Natural killer cell (primary cell): ENCODE measurements around the gene MED12L. TPM values are rescaled to one million over a fixed set of nuclear protein-coding genes. Genes with fewer than 3 reads are reported as not detected.

Experiments
- ATAC-seq, 3 donors: fragments of 150-1000 bp in 2 of 3; fragments of 200-7000 bp in 1 of 3; cut with Tn5 transposase; 1 replicate in 1 of 3; 2 replicates in 2 of 3; pipeline ENCODE4 v1.10.0; 2021; ENCODE audit warnings: mild to moderate bottlenecking in 2 of 3, moderate library complexity in 2 of 3
- DNase-seq, 2 donors: peaks; one replicate each; pipeline versions ENCODE4 v3.0.0 to v3.0.0-alpha.2; 2013 to 2021; ENCODE audit warnings: mixed read lengths in 1 of 2
- H3K27ac ChIP-seq: one replicate; pipeline ENCODE4 v1.5.1; 2013; ENCODE audit warnings: mild to moderate bottlenecking, low read length
- H3K27me3 ChIP-seq: one replicate; pipeline ENCODE4 v1.6.1; 2013; ENCODE audit warnings: low read length; ENCODE audit not compliant: control insufficient read depth, insufficient read depth
- H3K36me3 ChIP-seq: one replicate; pipeline ENCODE4 v1.6.1; 2013; ENCODE audit warnings: low read length; ENCODE audit not compliant: control insufficient read depth, insufficient read depth
- H3K4me1 ChIP-seq: one replicate; pipeline ENCODE4 v1.6.1; 2013; ENCODE audit warnings: low read length; ENCODE audit not compliant: control insufficient read depth, insufficient read depth
- H3K4me3 ChIP-seq: one replicate; pipeline ENCODE4 v1.5.1; 2013; ENCODE audit warnings: low read length
- H3K9me3 ChIP-seq: one replicate; pipeline ENCODE4 v1.6.1; 2013; ENCODE audit warnings: low read length; ENCODE audit not compliant: control insufficient read depth, insufficient read depth
- H3K27ac Mint-ChIP-seq, 2 donors: one replicate each; pipeline ENCODE4 v1.8.0; 2022; ENCODE audit warnings: mild to moderate bottlenecking in 2 of 2, mixed read lengths in 2 of 2, moderate library complexity in 1 of 2
- H3K27me3 Mint-ChIP-seq, 2 donors: one replicate each; pipeline ENCODE4 v1.8.0; 2022; ENCODE audit warnings: low read depth in 2 of 2, mixed read lengths in 2 of 2
- H3K36me3 Mint-ChIP-seq: one replicate; pipeline ENCODE4 v1.8.0; 2022; ENCODE audit warnings: mixed read lengths
- H3K4me1 Mint-ChIP-seq, 2 donors: one replicate each; pipeline ENCODE4 v1.8.0; 2022; ENCODE audit warnings: mixed read lengths in 2 of 2
- H3K4me3 Mint-ChIP-seq: one replicate; pipeline ENCODE4 v1.8.0; 2022; ENCODE audit warnings: mild to moderate bottlenecking, moderate library complexity, mixed read lengths
- H3K9me3 Mint-ChIP-seq, 2 donors: one replicate each; pipeline ENCODE4 v1.8.0; 2022; ENCODE audit warnings: mixed read lengths in 2 of 2
- CTCF ChIP-seq: fragments of 200-600 bp; IDR thresholded peaks from one replicate; pipeline ENCODE4 v1.8.0; 2022; ENCODE audit warnings: antibody characterized with exemption
- WGBS: methylation state at CpG from one replicate; pipeline ENCODE4 v1.1.7; 2013; ENCODE audit warnings: missing lambda C conversion rate; ENCODE audit not compliant: insufficient coverage; 5-methylcytosine and 5-hydroxymethylcytosine counted together
- intact Hi-C: fragments of 100-400 bp; cut with micrococcal nuclease; formaldehyde crosslinking; loops from one replicate; pipeline ENCODE4 v1.14.2; 2022
- total RNA-seq, 4 donors: library from RNA; stranded (reverse); fragments of 120-200 nt in 1 of 4; gene quantifications; one replicate each; pipeline versions ENCODE4 v1.2.3 to v1.2.4, GENCODE V29; 2013 to 2022

The MED12L gene
- total RNA-seq, 3 donors from 2014 or later (not counting 1 experiment from before 2014, with no cell fraction given): 3.0 to 6.5 (median 3.0) TPM

DNA sequence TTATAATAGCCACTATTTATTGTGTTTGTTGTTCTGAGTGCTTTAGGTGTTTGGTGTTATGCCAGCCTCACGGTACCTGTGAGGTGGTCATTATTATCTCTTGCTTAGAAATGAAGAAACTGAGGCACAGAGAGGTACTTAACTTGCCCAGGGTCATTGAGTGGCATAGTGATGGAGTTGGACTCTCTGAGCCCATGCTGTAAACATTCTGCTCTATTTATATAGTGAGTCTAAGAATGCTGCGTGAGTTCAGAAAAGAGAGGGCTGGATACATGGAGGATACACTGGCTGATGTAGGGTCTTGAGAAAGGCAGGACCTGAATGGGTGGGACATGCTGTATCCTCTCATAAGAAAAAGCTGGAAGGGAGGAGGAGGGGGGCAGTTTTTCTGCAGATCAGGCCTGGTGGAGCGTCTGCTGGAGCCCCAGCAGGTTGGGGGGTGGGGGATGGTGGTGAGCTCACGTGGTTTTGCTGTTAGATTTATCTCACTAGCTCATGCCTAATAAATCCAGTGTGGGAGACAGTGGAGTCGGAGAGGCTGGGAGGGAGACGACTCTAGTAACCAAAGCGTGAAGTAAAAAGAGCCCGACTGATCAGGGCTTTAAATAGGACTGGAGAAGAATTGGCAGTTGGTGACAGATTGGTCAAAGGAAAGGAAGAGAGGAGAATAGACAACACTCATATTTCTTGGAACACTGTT is 16.0 kb downstream of the MED12L start:
- intact Hi-C loops: no loop called here
- DNase-seq (no peak), ATAC-seq (no peak)
- Histone ChIP-seq H3K4me1 (no peaks in the 10 kb centered on the region), H3K36me3 (no peaks in the 10 kb centered on the region), H3K9me3 (no peaks in the 10 kb centered on the region), H3K4me3 (no peak overlapping the region), H3K27me3 (no peaks in the 10 kb centered on the region), H3K27ac (no peak overlapping the region)
- Mint-ChIP-seq H3K27ac (no peak overlapping the region), H3K36me3 (no peaks in the 10 kb centered on the region), H3K4me1 (no peaks in the 10 kb centered on the region), H3K27me3 (peaks cover 8 to 14% of the 10 kb centered on the region in 2 donors), H3K4me3 (no peak overlapping the region), H3K9me3 (no peaks in the 10 kb centered on the region)
- no peak for TF ChIP-seq CTCF
- 58% methylated on average over 8 of the region's 8 CpGs for WGBS

- no peak for DNase-seq
- Mint-ChIP-seq H3K27me3 (peaks cover 0 to 4% of the 10 kb centered on the region in 2 donors), H3K4me3 (no peak overlapping the region), H3K27ac (no peak overlapping the region), H3K4me1 (peaks cover 0 to 4% of the 10 kb centered on the region in 2 donors), H3K9me3 (no peaks in the 10 kb centered on the region), H3K36me3 (no peaks in the 10 kb centered on the region)
- H3K27me3 ChIP-seq: no peaks in the 10 kb centered on the region
- H3K4me1 ChIP-seq: no peaks in the 10 kb centered on the region
- H3K4me3 ChIP-seq: no peak overlapping the region
- H3K9me3 ChIP-seq: no peaks in the 10 kb centered on the region
- H3K36me3 ChIP-seq: no peaks in the 10 kb centered on the region
- no peak overlapping the region for H3K27ac ChIP-seq
- ATAC-seq: no peak
- TF ChIP-seq CTCF: no peak
- WGBS: 68% methylated on average over 2 of the region's 2 CpGs
- intact Hi-C loops: no loop called here
These were observed 20.8 kb downstream of the MED12L start for GRCh38 chr3:151106311-151106710.

DNA sequence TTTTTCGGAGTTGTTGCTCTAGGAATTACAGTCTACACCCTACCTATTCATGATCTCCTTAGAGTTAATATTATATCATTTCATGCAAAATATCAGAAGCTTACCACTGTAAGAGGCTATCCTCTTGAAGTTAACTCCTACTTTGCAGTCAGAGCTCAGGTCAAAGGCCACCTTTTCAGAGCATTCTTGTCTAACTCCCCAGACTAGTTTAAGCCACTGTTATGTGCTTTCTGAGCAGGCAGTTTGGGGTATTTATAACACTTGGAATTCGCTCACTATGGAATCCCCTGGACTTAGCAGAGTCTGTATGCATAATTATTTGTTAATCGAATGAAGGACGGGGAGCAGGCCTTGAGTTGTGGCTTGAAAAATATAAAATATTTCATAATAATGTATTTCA is 21.7 kb downstream of the MED12L start:
- Histone ChIP-seq H3K9me3 (no peaks in the 10 kb centered on the region), H3K4me1 (no peaks in the 10 kb centered on the region), H3K36me3 (no peaks in the 10 kb centered on the region), H3K27ac (no peak overlapping the region), H3K4me3 (no peak overlapping the region), H3K27me3 (no peaks in the 10 kb centered on the region)
- TF ChIP-seq CTCF: no peak
- no peaks in the 10 kb centered on the region for H3K9me3 Mint-ChIP-seq
- 91% methylated on average over 3 of the region's 4 CpGs for WGBS
- H3K27ac Mint-ChIP-seq: no peak overlapping the region
- no peak overlapping the region for H3K4me3 Mint-ChIP-seq
- ATAC-seq (no peak), DNase-seq (no peak)
- intact Hi-C loops: no loop called here
- no peaks in the 10 kb centered on the region for H3K27me3 Mint-ChIP-seq
- no peaks in the 10 kb centered on the region for H3K36me3 Mint-ChIP-seq
- H3K4me1 Mint-ChIP-seq: peaks cover 0 to 4% of the 10 kb centered on the region in 2 donors

GRCh38 chr3:151107701-151108100 is 22.2 kb downstream of the MED12L start:
- no peak for DNase-seq
- H3K4me1 Mint-ChIP-seq: peaks cover 0 to 4% of the 10 kb centered on the region in 2 donors
- no peaks in the 10 kb centered on the region for H3K9me3 Mint-ChIP-seq
- 90% methylated on average over 5 of the region's 5 CpGs for WGBS
- no peak overlapping the region for H3K4me3 Mint-ChIP-seq
- H3K27ac Mint-ChIP-seq: no peak overlapping the region
- Histone ChIP-seq H3K27me3 (no peaks in the 10 kb centered on the region), H3K36me3 (no peaks in the 10 kb centered on the region), H3K9me3 (no peaks in the 10 kb centered on the region), H3K27ac (no peak overlapping the region), H3K4me1 (no peaks in the 10 kb centered on the region), H3K4me3 (no peak overlapping the region)
- intact Hi-C loops: no loop called here
- ATAC-seq: no peak
- no peaks in the 10 kb centered on the region for H3K36me3 Mint-ChIP-seq
- no peak for TF ChIP-seq CTCF
- H3K27me3 Mint-ChIP-seq: no peaks in the 10 kb centered on the region
